ENCODE results near the gene FNDC3A.

FNDC3A gene

DNA sequence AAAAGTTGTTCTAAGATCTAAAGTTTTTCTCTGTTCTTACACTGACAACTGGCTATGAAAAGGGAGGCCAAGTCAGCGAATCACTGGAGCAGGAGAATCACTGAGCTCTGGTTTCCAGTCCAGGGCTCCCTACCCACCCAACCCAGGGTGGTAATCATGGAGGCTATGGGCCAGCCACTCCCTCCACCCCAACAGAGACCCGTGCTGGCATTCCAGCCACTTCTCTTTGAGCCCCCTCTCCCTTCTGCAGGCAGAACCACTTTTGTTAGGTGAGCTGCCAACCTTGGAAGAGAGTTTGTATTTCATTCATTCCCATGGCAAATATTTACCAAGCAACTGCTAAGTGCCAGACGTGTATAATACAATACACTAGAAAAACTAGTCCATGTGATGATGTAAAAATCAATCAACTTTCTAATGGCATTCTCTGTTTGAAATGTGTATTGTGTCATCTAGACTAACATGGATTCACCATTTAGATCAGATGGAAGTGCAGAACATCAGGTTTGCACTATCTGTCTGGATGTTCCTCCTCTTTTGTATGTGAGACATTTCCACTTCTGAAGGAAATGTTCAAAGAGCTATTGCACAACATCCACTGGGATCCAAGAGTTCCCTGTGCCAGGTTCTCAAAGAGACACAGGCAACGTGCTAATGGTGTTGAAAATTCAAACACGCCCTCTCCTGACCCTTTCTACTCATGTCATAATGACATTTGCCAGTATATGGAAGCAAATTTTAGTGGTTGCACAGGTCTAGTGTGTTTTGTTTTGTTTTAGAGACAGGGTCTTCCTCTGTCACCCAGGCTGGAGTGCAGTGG, 249.7 kb downstream of the FNDC3A start:
- DNase-seq = no peak

DNA sequence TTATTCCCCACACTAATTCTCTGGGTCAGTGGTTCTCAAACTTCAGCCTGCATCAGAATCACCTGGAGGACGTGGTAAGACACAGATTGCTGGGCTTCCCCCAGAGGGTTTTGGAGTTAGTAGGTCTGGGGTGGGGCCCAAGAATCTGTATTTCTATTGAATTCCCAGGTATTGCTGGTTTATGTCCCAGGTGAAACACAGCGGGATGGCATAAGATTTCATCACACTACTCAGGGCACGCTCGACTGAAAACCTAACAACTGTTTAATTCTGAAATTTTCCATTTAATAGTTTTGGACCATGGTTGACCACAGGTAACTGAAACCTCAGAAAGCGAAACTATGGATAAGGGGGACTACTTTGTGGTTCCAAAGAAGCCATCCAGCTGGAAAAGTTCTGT, 250.9 kb downstream of the FNDC3A start:
- no peak for DNase-seq

DNA sequence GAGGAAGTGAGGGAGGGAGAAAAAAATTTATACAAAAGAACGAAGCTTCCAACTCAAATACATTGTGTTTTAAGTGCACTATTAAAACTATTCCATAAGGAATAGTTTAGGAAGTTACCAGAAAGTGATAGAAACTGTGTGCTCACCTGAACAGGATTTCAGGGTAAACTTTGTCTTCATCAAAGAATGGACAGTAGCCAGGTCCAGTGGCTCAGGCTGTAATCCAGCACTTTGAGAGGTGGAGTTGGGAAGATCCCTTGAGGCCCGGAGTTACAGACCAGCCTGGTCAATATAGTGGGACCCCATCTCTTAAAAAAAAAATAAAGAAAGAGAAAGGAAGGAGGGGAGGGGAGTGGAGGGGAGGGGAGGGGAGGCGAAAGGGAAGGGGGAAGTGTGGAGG, 259.0 kb downstream of the FNDC3A start:
- no peak for DNase-seq

DNA sequence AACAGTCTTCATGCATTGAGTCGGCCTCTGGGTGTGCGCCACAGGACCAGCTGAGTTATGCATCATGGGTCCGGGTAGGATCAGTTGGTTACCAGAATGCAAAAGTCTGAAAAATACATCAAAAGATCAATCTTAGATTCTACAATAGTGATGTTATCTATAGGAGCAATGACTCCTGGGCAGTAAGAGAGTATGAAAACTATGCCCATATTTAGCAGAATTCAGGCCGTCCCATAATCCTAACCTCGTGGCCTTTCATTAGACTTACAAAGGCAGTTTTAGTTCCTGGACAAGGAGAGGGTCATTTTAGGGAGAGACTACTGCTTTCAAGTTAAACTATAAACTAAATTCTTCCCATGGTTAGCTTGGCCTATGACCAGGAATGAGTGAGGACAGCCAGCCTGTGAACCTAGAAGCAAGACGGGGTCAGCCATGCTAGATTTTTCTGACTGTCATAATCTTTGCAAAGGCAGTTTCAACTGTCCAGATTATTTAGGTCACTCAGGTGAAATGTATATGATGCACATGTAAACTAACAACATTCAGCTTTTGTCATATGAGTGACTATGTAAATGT, 260.2 kb downstream of the FNDC3A start:
- DNase-seq = no peak

DNA sequence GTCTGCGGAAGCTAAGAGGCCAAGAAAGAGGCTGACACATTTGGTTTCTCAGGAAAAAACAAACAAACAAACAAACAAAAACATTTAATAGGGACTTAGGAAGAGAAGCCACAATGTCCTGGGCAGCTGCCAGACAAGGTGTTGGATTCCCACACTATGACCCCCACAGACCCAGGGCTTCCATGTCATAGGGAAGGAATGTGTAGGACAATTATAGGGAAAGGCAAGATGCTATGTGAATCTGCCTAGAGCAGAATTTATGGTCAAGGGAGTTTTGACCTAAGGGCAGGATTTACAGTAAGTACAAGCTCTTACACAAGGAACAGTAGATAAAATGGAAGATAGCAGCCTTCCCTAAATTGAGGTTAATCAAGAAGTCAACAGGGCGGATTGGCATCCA, 262.9 kb downstream of the FNDC3A start:
- DNase-seq = no peak

DNA sequence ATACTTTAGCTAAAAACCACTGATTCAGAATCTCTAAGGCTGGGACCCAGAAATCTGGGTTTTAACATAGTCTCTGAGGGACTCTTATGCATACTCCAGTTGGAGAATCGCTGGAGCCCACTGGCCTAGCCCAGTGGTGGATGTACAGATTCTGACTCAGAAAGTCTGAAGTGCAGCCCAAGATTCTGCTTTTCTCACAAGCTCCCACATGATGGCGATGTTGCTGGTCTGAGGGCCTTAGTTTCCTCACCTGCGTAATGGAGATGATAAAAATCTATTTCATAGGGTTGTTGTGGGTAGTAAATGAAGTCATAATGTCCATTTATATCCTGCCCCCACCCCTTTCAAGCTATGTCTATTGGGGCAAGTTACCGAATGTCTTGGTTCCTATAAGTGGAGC, 264.3 kb downstream of the FNDC3A start:
- DNase-seq = no peak

DNA sequence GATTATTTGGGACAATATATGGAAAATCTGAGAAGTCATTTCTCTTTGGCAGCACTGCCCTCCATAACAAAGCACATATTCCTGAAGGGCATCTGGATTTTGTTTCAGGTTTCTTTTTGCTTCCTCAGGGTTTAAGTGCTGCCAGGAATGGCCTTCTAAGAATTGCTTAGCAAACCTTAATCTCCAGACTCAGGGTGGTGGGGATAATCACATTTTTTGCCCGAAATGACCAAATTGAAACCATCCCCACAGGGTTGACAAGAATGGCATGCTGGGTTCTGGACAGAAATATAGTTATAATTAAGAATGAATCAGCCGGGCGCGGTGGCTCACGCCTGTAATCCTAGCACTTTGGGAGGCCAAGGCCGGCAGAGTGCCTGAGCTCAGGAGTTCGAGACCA, 265.6 kb downstream of the FNDC3A start:
- no peak for DNase-seq

DNA sequence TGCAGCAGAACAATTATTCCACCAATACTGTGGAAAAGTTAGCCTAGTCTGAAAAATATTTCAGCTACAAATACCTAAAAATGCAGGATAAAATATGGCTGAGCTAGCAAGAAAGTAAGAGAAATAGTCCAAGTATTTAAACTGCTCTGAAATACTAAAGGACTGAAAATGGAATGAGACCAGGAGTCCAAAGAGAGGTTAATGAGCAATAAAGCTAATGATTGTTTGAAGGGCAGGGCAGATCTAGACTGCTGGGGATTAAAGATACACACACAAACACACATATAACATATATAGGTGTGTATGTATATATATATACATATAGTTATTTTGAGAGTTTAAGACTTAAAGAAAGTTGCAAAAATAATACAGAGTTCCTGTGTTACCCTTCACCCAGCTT, 269.4 kb downstream of the FNDC3A start:
- DNase-seq = no peak

DNA sequence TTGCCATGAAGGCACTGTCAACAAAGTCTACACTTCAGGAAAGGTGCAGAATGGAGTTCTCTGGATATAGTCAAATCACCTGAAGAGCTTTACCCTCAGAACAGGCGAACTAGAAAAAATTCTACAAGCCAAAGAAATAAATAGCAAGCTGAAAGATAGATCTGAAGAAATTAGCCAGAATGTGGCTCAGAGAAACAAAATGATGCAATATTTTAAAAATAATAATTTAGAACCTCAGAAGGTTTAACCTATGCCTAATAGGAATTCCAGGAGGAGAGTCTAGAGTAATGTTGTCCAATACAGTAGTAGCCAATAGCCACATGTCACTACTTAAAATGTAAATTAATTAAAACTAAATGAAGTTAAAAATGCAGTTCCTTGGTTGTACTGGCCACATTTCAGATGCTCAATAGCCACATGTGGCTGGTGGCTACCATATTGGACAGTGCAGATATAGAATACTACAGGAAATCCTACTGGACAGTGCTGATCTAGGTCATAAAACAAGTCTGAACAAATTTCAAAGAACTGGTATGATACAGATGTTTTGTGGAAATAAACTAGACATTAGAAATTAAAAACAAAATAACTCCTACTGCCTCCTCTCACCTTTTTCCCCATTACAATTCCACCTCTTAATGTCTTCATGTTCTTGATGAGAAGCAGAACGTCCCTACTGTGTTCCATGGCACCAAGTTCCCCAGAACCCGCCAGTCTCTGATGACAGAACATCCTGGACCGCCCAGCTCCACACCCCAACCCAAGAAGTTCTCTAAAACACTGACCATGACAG, 271.3 kb downstream of the FNDC3A start:
- no peak for DNase-seq

DNA sequence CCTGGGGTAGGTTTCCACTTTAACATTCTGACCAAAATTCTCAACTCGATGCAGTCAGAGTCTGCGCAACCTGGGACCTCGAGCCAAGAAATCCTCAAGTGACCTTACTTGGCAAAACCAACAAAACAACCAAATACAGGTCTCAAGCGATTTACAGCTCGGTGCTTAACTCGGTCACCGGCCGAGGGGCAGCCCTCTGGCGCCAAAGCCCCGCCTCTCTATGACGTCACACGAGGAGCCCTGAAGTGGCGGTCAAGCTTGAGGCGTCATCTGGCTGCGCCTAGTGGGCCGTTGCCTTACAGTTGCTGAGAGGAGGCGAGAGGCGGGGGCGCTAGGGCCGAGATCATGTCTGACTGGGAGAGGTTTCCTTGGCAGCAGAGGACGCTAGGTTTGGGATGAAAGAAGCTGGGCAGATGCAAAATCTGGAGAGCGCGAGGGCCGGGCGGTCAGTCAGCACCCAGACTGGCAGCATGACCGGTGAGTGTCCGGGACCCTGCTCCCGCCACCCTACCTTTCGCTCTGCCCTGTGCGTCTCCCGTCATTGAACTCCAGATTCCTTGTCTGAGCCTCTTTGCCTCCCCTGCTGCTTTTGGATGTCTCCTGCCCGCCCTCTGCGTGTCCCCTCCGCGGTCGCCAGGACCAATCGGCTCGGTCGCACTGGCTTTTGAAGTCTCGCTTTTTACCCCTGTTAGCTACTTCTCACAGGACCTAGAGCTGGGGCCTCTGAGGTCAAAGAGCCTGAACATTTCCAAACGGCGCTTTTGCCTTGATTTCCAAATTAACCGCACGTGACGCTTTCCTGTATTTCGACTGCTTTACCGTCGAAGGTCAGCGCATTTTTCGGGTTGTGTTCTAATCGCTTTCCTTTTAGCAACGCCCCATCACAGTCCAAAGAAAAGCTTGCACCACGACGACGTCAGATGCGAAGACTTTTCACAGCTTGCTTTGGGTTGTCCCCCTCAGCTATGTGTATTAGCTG, 272.2 kb downstream of the FNDC3A start, which contains the start of gene CDADC1:
CDADC1 (plus strand) TSS at position 283 of the 979 bp plus-strand sequence; CDS start at position 396, 113 bp downstream.
- DNase-seq = peak; percentile 18

DNA sequence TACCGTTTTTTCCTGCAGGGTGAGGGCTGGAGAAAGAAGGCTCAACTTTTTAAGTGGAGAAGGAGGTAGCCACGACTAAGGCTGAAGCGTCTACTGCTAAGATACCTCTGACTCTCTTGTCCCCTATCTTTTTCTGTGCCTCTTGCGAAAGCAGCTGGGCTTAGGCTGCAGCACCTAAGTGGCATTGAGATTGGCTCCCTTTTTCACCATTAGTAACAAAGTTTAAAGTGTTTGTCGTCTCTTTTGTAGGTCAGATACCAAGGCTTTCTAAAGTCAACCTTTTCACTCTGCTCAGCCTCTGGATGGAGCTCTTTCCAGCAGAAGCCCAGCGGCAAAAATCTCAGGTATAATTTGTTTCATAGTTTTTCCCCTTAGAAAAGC, 272.9 kb downstream of the FNDC3A start:
- DNase-seq = no peak

DNA sequence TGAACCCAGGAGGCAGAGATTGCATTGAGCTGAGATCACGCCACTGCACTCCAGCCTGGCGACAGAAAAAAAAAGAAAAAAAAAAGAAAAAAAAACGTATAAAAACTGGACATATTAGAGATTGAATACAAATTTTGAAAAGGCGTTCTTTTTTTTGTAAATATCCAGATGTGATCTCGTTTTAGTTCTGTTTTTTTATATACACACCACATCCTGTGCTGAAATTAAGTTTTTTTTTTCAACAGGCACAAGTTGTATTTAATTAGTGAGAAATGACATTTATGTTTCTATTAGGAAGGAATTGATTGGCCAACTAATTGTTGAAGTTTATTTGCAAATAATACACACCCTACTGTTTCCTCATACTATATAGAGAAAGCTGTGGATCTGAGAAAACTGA, 275.6 kb downstream of the FNDC3A start:
- no peak for DNase-seq

DNA sequence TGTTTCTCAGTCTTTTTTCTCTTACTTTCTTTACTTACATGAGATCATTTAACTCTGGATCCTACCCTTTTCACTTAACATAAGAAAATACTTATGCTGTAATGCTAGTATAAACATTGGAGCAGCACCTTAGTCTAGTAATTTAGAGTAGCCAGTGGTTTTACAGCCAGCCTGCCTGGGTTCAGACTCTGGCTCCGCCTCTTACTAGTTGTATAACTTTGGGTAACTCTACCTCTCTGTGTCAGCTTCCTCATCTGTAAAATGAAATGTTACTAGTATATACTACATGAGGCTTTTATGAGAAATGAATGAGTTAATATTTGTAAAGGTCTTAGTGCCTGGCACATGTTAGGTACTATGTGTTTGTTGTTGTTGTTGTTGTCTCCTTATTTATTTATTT, 277.6 kb downstream of the FNDC3A start:
- no peak for DNase-seq

DNA sequence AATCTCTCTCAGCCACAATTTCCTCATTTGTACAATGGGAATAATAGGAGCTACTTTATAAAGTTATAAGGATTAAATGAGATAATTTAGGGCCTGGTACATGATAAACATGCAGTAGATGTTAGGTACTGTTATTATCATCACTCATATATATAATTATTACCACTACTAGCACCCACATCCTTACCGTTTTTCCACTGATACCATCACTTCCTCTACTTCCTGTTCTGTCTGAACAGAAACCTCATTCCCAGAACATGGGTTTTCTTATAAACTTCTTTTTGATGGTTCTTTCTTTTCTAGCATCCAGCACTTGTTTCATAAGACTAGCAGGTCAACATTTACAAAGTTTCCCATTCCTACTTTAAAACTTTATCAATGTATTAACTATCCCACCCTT, 278.3 kb downstream of the FNDC3A start:
- DNase-seq = no peak

DNA sequence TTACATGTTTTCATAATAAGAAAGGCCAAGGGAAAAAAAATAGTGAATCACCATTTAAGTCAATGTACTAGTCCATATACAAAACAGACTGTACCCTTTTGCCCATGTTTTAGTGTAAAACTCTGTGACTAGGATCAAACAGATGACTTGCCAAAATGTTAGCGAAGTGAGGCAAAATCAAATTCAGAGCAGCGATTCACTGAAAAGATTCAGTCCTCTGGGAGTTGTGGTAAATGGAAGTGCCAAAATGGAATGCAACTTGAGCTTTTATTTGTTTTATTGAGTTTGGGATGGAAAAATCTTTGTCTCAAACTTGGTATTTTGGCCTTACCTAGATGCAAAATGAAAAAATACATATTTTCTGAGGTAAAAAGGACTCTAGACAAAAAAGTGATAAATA, 281.1 kb downstream of the FNDC3A start:
- no peak for DNase-seq

DNA sequence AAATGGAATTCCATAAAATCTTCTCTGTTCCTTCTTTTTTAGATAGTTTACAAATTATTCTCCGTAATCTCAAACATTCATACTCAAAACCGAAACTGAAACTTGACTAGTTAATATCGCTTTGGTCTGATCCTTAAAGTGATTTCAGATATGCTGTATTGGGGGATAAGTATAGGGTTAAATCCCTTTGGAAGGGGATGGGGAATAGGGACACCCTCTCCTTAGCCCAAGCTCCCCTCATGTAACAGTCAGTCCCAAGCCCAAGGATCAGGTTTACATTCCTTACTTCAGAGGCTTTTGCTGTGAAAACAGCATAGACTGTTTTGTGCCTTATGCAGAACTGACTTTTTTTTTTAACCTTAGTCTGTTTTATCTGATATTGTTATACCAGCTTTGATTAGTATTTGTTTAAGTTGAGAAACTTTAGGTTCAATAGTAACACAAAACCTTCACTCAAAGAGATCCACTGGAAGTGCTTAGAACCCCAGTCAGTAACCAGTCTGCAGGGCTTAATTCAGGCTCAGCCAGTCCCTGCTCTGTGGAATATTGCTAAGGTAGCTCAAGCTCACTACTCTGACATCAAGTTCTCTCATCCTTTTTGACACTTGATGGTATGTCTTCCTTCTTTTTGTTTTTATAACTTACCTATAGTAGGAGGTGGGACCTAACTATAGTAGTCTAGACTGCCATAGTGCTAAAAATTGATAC, 282.5 kb downstream of the FNDC3A start:
- DNase-seq = no peak

All from NCI-H2029 treated with DMSO at 0.1 percent for 48 hours (cell line).